Measurements from ENCODE around the gene ASIC3. TPM values are rescaled to one million over a fixed set of nuclear protein-coding genes. Genes with fewer than 3 reads are reported as not detected.

The ASIC3 gene
- total RNA-seq, 1 experiment from 2014 or later: 13.6 TPM

DNA sequence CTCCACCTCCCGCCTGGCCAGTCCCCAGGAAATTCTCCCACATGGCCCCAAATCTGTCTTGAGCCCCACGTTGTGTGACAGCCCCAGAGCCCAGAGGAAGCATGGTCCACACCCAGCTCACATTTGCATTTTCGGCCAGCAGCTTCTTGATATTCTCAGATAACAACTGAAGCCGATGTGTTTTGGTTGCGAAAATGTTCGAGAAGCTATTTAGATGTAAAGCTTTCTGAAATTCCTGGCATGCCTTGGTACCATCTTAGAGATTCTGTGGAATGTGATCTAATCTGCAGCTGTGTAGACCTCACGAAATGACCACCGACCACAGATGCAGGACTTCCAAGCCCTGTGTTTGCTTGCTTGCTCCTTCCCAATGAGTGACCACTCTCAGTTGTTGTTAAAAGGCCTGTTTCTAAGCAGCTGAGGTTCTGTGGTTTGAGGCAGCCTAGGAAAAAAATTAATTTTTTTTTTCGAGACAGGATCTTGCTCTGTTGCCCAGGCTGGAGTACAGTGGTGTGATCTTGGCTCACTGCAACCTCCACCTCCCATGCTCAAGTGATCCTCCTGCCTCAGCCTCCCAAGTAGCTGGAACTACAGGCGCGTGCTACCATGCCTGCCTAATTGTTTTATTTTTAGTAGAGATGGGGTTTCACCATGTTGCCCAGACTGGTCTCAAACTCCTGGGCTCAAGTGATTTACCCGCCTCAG lies 19.9 kb downstream of the ASIC3 start:
- BruUV-seq (replicated peaks): no TSS peak
- no peaks in the 10 kb centered on the region for H3K4me1 Mint-ChIP-seq (ENCODE audit: low read depth, unreplicated experiment)
- DNase-seq: no peak
- TF ChIP-seq, protein P1, sequence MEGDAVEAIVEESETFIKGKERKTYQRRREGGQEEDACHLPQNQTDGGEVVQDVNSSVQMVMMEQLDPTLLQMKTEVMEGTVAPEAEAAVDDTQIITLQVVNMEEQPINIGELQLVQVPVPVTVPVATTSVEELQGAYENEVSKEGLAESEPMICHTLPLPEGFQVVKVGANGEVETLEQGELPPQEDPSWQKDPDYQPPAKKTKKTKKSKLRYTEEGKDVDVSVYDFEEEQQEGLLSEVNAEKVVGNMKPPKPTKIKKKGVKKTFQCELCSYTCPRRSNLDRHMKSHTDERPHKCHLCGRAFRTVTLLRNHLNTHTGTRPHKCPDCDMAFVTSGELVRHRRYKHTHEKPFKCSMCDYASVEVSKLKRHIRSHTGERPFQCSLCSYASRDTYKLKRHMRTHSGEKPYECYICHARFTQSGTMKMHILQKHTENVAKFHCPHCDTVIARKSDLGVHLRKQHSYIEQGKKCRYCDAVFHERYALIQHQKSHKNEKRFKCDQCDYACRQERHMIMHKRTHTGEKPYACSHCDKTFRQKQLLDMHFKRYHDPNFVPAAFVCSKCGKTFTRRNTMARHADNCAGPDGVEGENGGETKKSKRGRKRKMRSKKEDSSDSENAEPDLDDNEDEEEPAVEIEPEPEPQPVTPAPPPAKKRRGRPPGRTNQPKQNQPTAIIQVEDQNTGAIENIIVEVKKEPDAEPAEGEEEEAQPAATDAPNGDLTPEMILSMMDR (IDR thresholded peaks at IDR 0.05; ENCODE audit: unreplicated experiment): no peak
- CTCF ChIA-PET: interaction anchor here (0.5 kb wide), 1 partner anchor 953 kb away, joined by 3 read pairs; no protein-coding TSS in a partner anchor
- H3K27me3 Mint-ChIP-seq (ENCODE audit: unreplicated experiment): no peaks in the 10 kb centered on the region
- no peaks in the 10 kb centered on the region for H3K9me3 Mint-ChIP-seq (ENCODE audit: low read depth, unreplicated experiment)
- no peak overlapping the region for H3K4me3 Mint-ChIP-seq (ENCODE audit: low read depth, unreplicated experiment)
- no peak overlapping the region for H3K27ac Mint-ChIP-seq (ENCODE audit: unreplicated experiment)
- intact Hi-C loops (cut with micrococcal nuclease; ENCODE audit: unreplicated experiment): no loop called here
- H3K36me3 Mint-ChIP-seq (ENCODE audit: insufficient read depth, unreplicated experiment): peaks cover 70% of the 10 kb centered on the region

DNA sequence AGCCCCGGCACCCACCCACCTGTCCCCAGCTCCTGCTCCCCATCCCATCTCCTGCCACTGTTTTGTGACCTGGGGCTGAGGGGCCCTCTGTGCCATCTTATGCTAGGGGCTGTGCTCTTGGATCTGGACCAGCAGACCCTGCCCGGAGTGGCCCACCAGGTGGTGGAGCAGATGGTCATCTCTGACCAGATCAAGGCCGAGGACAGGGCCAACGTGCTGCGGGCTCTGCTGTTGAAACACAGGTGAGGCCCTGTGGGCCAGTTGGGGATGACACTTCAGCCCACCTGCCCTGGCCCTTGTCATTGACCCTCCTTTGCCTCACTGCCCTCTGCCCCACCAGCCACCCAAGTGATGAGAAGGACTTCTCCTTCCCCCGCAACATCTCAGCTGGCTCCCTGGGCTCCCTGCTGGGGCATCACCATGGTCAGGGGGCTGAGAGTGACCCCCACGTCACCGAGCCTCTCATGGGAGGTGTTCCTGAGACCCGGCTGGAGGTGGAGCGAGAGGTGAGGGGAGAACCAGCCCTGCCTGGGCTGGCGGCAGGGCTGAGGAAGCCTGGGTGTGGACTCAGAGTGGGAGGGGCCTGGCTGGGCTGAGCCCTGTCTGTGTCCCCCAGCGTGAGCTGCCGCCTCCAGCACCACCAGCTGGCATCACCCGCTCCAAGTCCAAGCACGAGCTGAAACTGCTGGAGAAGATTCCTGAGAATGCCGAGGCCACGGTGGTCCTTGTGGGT lies 21.7 kb downstream of the ASIC3 start:
- no peak for DNase-seq
- Mint-ChIP-seq H3K36me3 (ENCODE audit: insufficient read depth, unreplicated experiment) (peaks cover 66% of the 10 kb centered on the region), H3K27ac (ENCODE audit: unreplicated experiment) (no peak overlapping the region), H3K4me3 (ENCODE audit: low read depth, unreplicated experiment) (no peak overlapping the region), H3K27me3 (ENCODE audit: unreplicated experiment) (no peaks in the 10 kb centered on the region), H3K9me3 (ENCODE audit: low read depth, unreplicated experiment) (no peaks in the 10 kb centered on the region), H3K4me1 (ENCODE audit: low read depth, unreplicated experiment) (no peaks in the 10 kb centered on the region)
- CTCF ChIA-PET: no interaction called here
- no TSS peak for BruUV-seq (replicated peaks)
- TF ChIP-seq, protein P1 (IDR thresholded peaks at IDR 0.05; ENCODE audit: unreplicated experiment): no peak
- intact Hi-C loops (cut with micrococcal nuclease; ENCODE audit: unreplicated experiment): no loop called here

DNA sequence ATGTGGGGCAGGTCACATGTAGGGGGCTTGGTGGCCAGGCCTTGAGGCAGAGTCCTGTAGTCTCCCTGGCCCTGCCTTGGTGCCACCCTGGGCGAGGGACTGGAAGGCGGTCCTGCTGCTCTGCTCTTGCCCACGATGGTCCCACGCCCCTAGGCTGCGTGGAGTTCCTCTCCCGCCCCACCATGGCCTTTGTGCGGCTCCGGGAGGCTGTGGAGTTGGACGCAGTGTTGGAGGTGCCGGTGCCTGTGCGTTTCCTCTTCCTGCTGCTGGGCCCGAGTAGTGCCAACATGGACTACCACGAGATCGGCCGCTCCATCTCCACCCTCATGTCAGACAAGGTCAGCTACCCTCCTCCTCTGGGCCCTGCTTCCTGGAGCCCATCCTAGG lies 22.2 kb downstream of the ASIC3 start:
- Mint-ChIP-seq H3K27me3 (ENCODE audit: unreplicated experiment) (no peaks in the 10 kb centered on the region), H3K9me3 (ENCODE audit: low read depth, unreplicated experiment) (no peaks in the 10 kb centered on the region), H3K27ac (ENCODE audit: unreplicated experiment) (no peak overlapping the region), H3K36me3 (ENCODE audit: insufficient read depth, unreplicated experiment) (peaks cover 65% of the 10 kb centered on the region), H3K4me3 (ENCODE audit: low read depth, unreplicated experiment) (no peak overlapping the region), H3K4me1 (ENCODE audit: low read depth, unreplicated experiment) (no peaks in the 10 kb centered on the region)
- TF ChIP-seq, protein P1 (IDR thresholded peaks at IDR 0.05; ENCODE audit: unreplicated experiment): no peak
- DNase-seq: no peak
- CTCF ChIA-PET: no interaction called here
- BruUV-seq (replicated peaks): no TSS peak
- intact Hi-C loops (cut with micrococcal nuclease; ENCODE audit: unreplicated experiment): no loop called here

DNA sequence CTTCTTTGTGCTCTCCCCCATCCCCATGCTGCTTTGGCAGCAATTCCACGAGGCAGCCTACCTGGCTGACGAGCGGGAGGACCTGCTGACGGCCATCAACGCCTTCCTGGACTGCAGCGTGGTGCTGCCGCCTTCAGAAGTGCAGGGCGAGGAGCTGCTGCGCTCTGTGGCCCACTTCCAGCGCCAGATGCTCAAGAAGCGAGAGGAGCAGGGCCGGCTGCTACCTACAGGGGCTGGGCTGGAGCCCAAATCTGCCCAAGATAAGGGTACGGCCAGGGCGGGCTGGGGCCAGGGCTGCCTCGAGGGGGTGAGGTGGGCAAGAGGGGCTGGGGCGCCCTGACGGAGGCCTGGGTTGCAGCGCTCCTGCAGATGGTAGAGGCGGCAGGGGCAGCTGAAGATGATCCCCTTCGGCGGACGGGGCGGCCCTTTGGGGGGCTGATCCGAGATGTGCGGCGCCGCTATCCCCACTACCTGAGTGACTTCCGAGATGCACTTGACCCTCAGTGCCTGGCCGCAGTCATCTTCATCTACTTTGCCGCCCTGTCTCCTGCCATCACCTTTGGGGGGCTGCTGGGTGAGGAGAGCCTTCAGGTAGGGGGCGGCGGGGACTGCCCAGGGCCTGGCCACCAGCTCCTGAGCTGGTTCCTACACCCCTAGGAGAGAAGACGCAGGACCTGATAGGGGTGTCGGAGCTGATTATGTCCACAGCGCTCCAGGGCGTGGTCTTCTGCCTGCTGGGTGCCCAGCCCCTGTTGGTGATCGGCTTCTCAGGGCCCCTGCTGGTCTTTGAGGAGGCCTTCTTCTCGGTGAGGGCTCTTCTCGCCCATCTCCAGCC lies 22.9 kb downstream of the ASIC3 start:
- Mint-ChIP-seq H3K36me3 (ENCODE audit: insufficient read depth, unreplicated experiment) (peaks cover 71% of the 10 kb centered on the region), H3K4me3 (ENCODE audit: low read depth, unreplicated experiment) (no peak overlapping the region), H3K4me1 (ENCODE audit: low read depth, unreplicated experiment) (no peaks in the 10 kb centered on the region), H3K27ac (ENCODE audit: unreplicated experiment) (no peak overlapping the region), H3K9me3 (ENCODE audit: low read depth, unreplicated experiment) (no peaks in the 10 kb centered on the region), H3K27me3 (ENCODE audit: unreplicated experiment) (no peaks in the 10 kb centered on the region)
- intact Hi-C loops (cut with micrococcal nuclease; ENCODE audit: unreplicated experiment): no loop called here
- TF ChIP-seq, protein P1 (IDR thresholded peaks at IDR 0.05; ENCODE audit: unreplicated experiment): no peak
- CTCF ChIA-PET: interaction anchor here (0.6 kb wide), 1 partner anchor 561 kb away, joined by 3 read pairs; no protein-coding TSS in a partner anchor
- no peak for DNase-seq
- no TSS peak for BruUV-seq (replicated peaks)
